GM04503 (cell line): ENCODE data around the gene DCDC1.
A peak's percentile ranks its signal among the peaks of the same experiment; 100 is the strongest.
"Not testable (repeated sequence)": the region's sequence is repeated elsewhere in the genome, so short reads cannot be mapped to it uniquely, and the experiment has no call there.

ENCODE experiments used
- DNase-seq: peaks from one replicate; pipeline ENCODE4 v3.0.0-alpha.2; 2012; ENCODE audit warnings: low read depth

The DCDC1 gene

GRCh38 chr11:31326470-31327148 lies 42.9 kb downstream of the DCDC1 start:
- DNase-seq, result no peak

- peak; percentile 34 for DNase-seq
Observed at GRCh38 chr11:31325160-31325559, 44.4 kb downstream of the DCDC1 start.

- DNase-seq, result no peak
Observed at GRCh38 chr11:31323145-31323544, 46.4 kb downstream of the DCDC1 start.

GRCh38 chr11:31321494-31321893 lies 48.0 kb downstream of the DCDC1 start:
- DNase-seq, result not testable (repeated sequence)

- no peak for DNase-seq
Observed at GRCh38 chr11:31303644-31304180, 65.8 kb downstream of the DCDC1 start.

GRCh38 chr11:31301549-31302510 lies 67.7 kb downstream of the DCDC1 start:
- no peak for DNase-seq

GRCh38 chr11:31295308-31295707 lies 74.2 kb downstream of the DCDC1 start:
- DNase-seq, result no peak

- not testable (repeated sequence) for DNase-seq
Observed at GRCh38 chr11:31273527-31273926, 96.0 kb downstream of the DCDC1 start.

GRCh38 chr11:31267720-31268119 lies 101.8 kb downstream of the DCDC1 start:
- no peak for DNase-seq

- DNase-seq, result no peak
Observed at GRCh38 chr11:31264834-31265233, 104.7 kb downstream of the DCDC1 start.

GRCh38 chr11:31262761-31263160 lies 106.8 kb downstream of the DCDC1 start:
- DNase-seq, result peak; percentile 31

- no peak for DNase-seq
Observed at GRCh38 chr11:31259797-31260196, 109.7 kb downstream of the DCDC1 start.

- peak; percentile 27 for DNase-seq
Observed at GRCh38 chr11:31254415-31254814, 115.1 kb downstream of the DCDC1 start.

GRCh38 chr11:31248768-31249167 lies 120.8 kb downstream of the DCDC1 start:
- DNase-seq, result no peak

GRCh38 chr11:31247321-31247720 lies 122.2 kb downstream of the DCDC1 start:
- DNase-seq, result no peak

GRCh38 chr11:31246451-31247165 lies 122.9 kb downstream of the DCDC1 start:
- no peak for DNase-seq

- no peak for DNase-seq
Observed at GRCh38 chr11:31243706-31244105, 125.8 kb downstream of the DCDC1 start.

GRCh38 chr11:31240340-31240904 lies 129.1 kb downstream of the DCDC1 start:
- no peak for DNase-seq

- DNase-seq, result no peak
Observed at GRCh38 chr11:31237819-31238760, 131.4 kb downstream of the DCDC1 start.

- DNase-seq, result no peak
Observed at GRCh38 chr11:31236143-31236542, 133.4 kb downstream of the DCDC1 start.

GRCh38 chr11:31233425-31233824 lies 136.1 kb downstream of the DCDC1 start:
- no peak for DNase-seq
